ENCODE data around the gene PANX3.

PANX3 gene

DNA sequence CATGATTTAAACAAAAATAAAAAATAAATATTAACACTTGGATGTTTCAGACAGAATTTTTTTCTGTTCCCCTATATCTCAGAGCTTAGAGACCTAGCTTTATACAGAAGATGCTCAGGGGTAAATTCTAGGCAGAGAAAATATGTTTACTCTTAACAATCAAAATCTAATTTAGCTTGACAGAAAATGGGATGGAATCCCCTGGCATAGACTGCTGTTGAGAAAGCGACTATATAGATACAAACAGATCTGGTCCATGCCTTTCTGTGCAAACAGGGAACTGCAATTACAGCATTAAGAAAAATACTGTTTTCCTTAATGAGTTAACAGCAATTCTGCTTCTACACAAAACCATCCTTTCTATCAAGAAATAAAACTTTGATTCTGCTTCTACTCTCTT is 47.8 kb downstream of the PANX3 start:
- no peak for DNase-seq

DNA sequence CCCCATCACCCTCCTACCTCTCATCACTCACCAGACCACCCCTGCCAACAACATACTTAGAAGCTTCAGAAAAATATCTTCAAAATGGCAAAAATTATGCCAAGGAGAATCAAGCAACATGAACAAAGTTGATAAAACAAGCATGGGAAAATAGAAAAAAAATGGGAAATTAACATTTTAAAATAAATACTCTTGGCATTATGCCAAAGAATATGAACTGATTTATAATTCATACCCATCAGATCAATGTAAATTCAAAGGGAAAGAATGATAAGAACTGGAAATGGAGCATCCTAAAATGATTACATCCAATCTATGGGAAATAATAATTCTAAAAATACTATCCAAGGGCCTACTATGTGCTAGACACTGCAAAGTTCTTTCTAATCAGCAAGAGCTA is 50.3 kb downstream of the PANX3 start:
- DNase-seq: no peak

DNA sequence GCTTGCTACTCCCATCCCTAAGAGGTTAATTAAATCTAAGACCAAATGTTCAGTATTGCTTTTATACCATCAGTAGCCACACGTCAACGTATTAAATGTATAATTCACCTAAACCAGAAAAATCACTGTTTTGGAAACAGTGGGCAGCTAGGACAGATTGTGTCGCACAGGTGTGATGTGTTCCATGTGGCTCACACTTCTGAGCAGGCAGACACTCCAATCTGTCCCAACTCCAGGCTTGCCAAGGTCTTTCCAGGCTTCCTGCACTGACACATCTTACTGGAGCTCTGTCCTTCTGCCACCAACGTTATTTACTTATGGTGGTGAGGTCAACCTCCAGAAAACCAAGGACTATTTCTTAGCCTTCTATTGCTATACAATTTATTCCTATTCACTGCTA is 50.9 kb downstream of the PANX3 start:
- DNase-seq: no peak

DNA sequence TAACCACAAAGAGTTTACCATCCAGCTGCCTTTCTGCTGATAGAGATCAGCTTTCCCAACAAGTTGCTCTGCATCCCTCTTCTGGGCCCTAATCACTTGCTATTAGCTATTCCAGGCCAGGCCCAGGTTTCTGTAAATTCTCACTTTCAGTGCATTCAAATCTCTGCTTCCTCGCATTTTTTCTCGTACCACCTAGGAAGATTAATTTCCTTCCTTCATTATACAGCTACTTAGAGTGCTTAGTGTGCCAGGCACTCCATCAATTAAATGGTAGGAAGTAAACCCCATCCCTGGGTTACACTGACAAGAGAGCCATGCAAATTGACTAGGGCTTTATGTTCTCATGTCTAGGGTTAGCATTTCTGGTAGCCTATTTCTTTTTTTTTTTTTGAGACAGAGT is 52.6 kb downstream of the PANX3 start:
- no peak for DNase-seq

DNA sequence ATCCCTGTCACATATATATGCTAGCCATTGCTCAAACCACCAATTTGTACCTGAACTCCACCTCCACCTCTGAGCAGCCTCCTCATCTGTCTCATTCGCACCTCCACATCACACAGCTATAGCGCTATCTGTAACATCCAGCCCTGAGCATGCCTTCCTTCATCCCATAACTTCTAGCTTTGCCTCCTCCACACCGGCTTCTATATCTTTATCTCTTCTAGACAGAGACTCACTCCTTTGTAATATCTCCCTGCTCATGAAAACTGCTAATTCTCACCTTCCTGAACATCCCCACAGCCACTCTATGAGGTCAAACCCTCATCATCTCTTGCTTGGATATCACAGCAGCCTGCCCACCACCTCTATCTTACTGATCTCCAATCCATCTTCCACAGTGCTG is 56.4 kb downstream of the PANX3 start:
- DNase-seq: no peak

DNA sequence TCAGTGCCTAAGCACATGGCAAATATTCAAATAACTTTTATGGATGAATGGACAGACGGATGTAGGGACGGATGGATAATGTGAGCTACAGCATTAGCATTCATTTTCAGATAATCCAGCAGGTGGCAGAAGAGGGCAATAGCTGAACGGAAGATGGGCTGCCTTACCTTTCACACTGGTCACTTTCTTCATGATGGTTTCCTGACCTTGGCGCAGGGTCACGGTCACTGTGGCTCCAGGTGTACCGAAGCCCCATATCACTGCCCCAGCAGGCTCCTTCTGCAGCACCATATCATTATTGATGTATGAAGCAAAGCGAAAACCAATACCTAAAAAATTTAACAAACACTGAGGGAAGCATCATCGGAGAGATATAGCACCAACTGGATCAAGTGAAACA is 58.0 kb downstream of the PANX3 start:
- DNase-seq: no peak
